HEK293 (cell line): Measurements from ENCODE around the gene ZNF574.

Experiments
- CTCF ChIA-PET: fragments of 350-600 bp; formaldehyde crosslinking; extraction: SDS; loops from one replicate; lab custom pipeline; 2021; ENCODE audit warnings: antibody characterized with exemption; lab: Yijun Ruan, JAX
- POLR2A ChIA-PET: fragments of 300-600 bp; formaldehyde crosslinking; extraction: SDS; loops from one replicate; lab custom pipeline; 2020; ENCODE audit warnings: antibody characterized with exemption, inconsistent platforms; lab: Yijun Ruan, JAX
- H3K27ac ChIP-seq: fragments of 200-500 bp; sonication (Bioruptor generic); 2 replicates; pipeline ENCODE4 v1.5.1; 2014; ENCODE audit warnings: low read depth, low read length, control low read depth, inconsistent platforms; ENCODE audit errors: extremely low read depth
- H3K36me3 ChIP-seq, 2 experiments: fragments of 200-500 bp in 1 of 2; sonication (Bioruptor generic) in 1 of 2; 1 replicate in 1 of 2; 2 replicates in 1 of 2; pipeline ENCODE4 v1.5.1; 2014 to 2017; ENCODE audit warnings: inconsistent platforms in 2 of 2, low read length in 2 of 2; ENCODE audit not compliant: control insufficient read depth in 2 of 2, insufficient read depth in 1 of 2
- H3K4me1 ChIP-seq: fragments of 200-500 bp; sonication (Bioruptor generic); 2 replicates; pipeline ENCODE4 v1.5.1; 2014; ENCODE audit warnings: mild to moderate bottlenecking, low read length, inconsistent platforms; ENCODE audit not compliant: control insufficient read depth, insufficient read depth
- H3K4me3 ChIP-seq: 2 replicates; pipeline ENCODE4 v1.5.1; 2011; ENCODE audit warnings: low read depth, mild to moderate bottlenecking, control low read depth, low read length, moderate library complexity
- H3K9me3 ChIP-seq: fragments of 200-500 bp; sonication (Bioruptor generic); 2 replicates; pipeline ENCODE4 v1.5.1; 2014; ENCODE audit warnings: low read depth, low read length, inconsistent platforms; ENCODE audit not compliant: control insufficient read depth, insufficient read depth
- HOXA7 ChIP-seq: sonication (generic); formaldehyde crosslinking; IDR thresholded peaks from 2 replicates; pipeline ENCODE4 v1.8.1; 2022; ENCODE audit warnings: missing genetic modification reagents, borderline replicate concordance
- HOXD13 ChIP-seq: sonication (generic); formaldehyde crosslinking; IDR thresholded peaks from 2 replicates; pipeline ENCODE4 v1.8.0; 2022; ENCODE audit warnings: missing genetic modification reagents, borderline replicate concordance
- KLF8 ChIP-seq: fragments of 450-650 bp; formaldehyde crosslinking; IDR thresholded peaks from 2 replicates; pipeline ENCODE4 v1.5.1; 2016; ENCODE audit warnings: missing biosample characterization, missing genetic modification characterization
- OSR2 ChIP-seq: fragments of 450-650 bp; formaldehyde crosslinking; IDR thresholded peaks from 2 replicates; pipeline ENCODE4 v1.5.1; 2016; ENCODE audit warnings: missing biosample characterization, missing genetic modification characterization
- ZBTB17 ChIP-seq: fragments of 450-650 bp; formaldehyde crosslinking; IDR thresholded peaks from 2 replicates; pipeline ENCODE4 v1.5.1; 2016; ENCODE audit warnings: missing biosample characterization, missing genetic modification characterization
- ZFP41 ChIP-seq: fragments of 450-650 bp; formaldehyde crosslinking; IDR thresholded peaks from 2 replicates; pipeline ENCODE4 v1.5.1; 2016; ENCODE audit warnings: missing biosample characterization, missing genetic modification characterization, borderline replicate concordance
- ZNF10 ChIP-seq: fragments of 450-650 bp; formaldehyde crosslinking; IDR thresholded peaks from 2 replicates; pipeline ENCODE4 v1.5.1; 2017; ENCODE audit warnings: missing biosample characterization, missing genetic modification characterization
- ZNF155 ChIP-seq: fragments of 450-650 bp; formaldehyde crosslinking; IDR thresholded peaks from 2 replicates; pipeline ENCODE4 v1.5.1; 2016; ENCODE audit warnings: missing biosample characterization, missing genetic modification characterization
- ZNF169 ChIP-seq: fragments of 450-650 bp; formaldehyde crosslinking; IDR thresholded peaks from 2 replicates; pipeline ENCODE4 v1.5.1; 2016; ENCODE audit warnings: missing biosample characterization, missing genetic modification characterization
- ZNF239 ChIP-seq: fragments of 450-650 bp; formaldehyde crosslinking; IDR thresholded peaks from 2 replicates; pipeline ENCODE4 v1.5.1; 2016; ENCODE audit warnings: missing biosample characterization, missing genetic modification characterization
- ZNF48 ChIP-seq: fragments of 450-650 bp; formaldehyde crosslinking; IDR thresholded peaks from 2 replicates; pipeline ENCODE4 v1.5.1; 2016; ENCODE audit warnings: missing biosample characterization, missing genetic modification characterization
- ZNF514 ChIP-seq: fragments of 450-650 bp; formaldehyde crosslinking; IDR thresholded peaks from 2 replicates; pipeline ENCODE4 v1.5.1; 2016; ENCODE audit warnings: missing biosample characterization, missing genetic modification characterization
- ZNF544 ChIP-seq: fragments of 450-650 bp; formaldehyde crosslinking; IDR thresholded peaks from 2 replicates; pipeline ENCODE4 v1.5.0; 2017; ENCODE audit warnings: missing biosample characterization, missing genetic modification characterization
- ZNF585B ChIP-seq: fragments of 450-650 bp; formaldehyde crosslinking; IDR thresholded peaks from 2 replicates; pipeline ENCODE4 v1.5.1; 2016; ENCODE audit warnings: missing biosample characterization, missing genetic modification characterization
- ZNF624 ChIP-seq: fragments of 450-650 bp; formaldehyde crosslinking; IDR thresholded peaks from 2 replicates; pipeline ENCODE4 v1.5.1; 2017; ENCODE audit warnings: missing biosample characterization, missing genetic modification characterization
- ZNF707 ChIP-seq: fragments of 450-650 bp; formaldehyde crosslinking; IDR thresholded peaks from 2 replicates; pipeline ENCODE4 v1.5.1; 2016; ENCODE audit warnings: missing biosample characterization, missing genetic modification characterization
- ZXDB ChIP-seq: fragments of 450-650 bp; formaldehyde crosslinking; IDR thresholded peaks from 2 replicates; pipeline ENCODE4 v1.5.1; 2016; ENCODE audit warnings: missing biosample characterization, missing genetic modification characterization
- TF ChIP-seq, protein P1 (sequence below): fragments of 450-650 bp; formaldehyde crosslinking; IDR thresholded peaks from 2 replicates; pipeline ENCODE4 v1.5.1; 2016; ENCODE audit warnings: missing biosample characterization, missing genetic modification characterization, low read depth
- TF ChIP-seq, protein P2 (sequence below): fragments of 450-650 bp; formaldehyde crosslinking; IDR thresholded peaks from 2 replicates; pipeline ENCODE4 v1.5.1; 2016; ENCODE audit warnings: missing biosample characterization, missing genetic modification characterization
- TF ChIP-seq, protein P3 (sequence below): fragments of 450-650 bp; IDR thresholded peaks from 2 replicates; pipeline ENCODE4 v1.5.1; 2018; ENCODE audit warnings: missing biosample characterization, missing genetic modification characterization
- TF ChIP-seq, protein P4 (sequence below): fragments of 450-650 bp; formaldehyde crosslinking; IDR thresholded peaks from 2 replicates; pipeline ENCODE4 v1.5.1; 2016; ENCODE audit warnings: missing biosample characterization, missing genetic modification characterization, borderline replicate concordance

The ZNF574 gene

DNA sequence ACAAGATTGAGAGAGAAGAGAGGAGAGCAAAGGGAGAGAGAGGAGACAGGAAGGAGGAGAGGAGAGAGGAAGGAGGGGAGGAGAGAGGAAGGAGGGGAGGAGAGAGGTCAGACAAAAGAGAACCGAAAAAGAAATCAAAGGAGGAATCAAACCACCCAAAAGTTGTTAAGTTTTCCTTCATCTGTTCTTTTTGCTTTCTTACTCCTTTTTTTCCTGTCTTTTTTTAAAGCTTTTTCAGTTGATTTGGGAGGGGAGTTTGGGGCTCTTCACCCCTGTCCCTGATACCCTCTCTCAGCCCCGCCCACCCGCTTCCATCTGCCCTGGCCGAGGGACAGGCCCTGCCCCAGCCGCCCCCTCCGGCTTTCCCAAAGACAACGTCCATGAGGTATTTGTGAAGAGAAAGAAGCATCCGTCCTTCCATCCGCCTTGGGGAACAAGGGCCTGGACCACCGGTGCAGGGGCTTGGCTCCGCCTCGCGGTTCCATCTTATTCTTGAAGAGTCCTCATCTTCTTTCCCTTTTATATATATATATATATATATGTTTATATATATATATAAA, 13.3 kb downstream of the ZNF574 start (continued):
- TF ChIP-seq, protein P1, sequence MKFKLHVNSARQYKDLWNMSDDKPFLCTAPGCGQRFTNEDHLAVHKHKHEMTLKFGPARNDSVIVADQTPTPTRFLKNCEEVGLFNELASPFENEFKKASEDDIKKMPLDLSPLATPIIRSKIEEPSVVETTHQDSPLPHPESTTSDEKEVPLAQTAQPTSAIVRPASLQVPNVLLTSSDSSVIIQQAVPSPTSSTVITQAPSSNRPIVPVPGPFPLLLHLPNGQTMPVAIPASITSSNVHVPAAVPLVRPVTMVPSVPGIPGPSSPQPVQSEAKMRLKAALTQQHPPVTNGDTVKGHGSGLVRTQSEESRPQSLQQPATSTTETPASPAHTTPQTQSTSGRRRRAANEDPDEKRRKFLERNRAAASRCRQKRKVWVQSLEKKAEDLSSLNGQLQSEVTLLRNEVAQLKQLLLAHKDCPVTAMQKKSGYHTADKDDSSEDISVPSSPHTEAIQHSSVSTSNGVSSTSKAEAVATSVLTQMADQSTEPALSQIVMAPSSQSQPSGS: no peak

DNA sequence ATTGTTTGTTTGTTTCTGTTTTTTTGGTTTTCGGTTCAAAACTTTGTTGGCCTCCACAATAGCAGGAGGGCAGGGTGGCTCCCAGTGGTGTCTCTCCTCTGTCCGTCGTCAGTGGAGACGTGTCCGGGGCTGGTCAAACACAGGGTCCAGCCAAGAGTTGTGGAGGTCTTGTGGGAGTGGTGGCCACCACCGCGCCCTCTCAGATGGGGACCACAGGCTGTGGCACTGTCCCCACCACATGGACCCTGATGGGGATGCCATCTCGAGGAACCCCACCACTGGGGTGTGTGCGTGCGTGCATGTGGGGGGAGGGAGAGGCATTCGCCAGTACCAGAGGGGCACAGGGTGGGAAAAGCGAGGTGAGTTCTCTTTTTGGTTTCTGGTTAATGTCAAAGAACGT, 13.8 kb downstream of the ZNF574 start:
- no peak overlapping the region for H3K4me3 ChIP-seq
- H3K4me1 ChIP-seq: no peaks in the 10 kb centered on the region
- ChIA-PET CTCF (interaction anchor here (0.6 to 3.3 kb wide), 2 partner anchors 19 to 140 kb away, joined by 4 to 19 read pairs; no protein-coding TSS in a partner anchor), POLR2A (no interaction called here)
- no peaks in the 10 kb centered on the region; a peak in 1 of 3 replicates for H3K36me3 ChIP-seq
- TF ChIP-seq ZNF169: no peak
- no peak for TF ChIP-seq ZNF48 (tag by site-specific recombination)
- TF ChIP-seq ZNF10: no peak
- no peak for TF ChIP-seq ZXDB (tag by site-specific recombination)
- TF ChIP-seq, protein P2, sequence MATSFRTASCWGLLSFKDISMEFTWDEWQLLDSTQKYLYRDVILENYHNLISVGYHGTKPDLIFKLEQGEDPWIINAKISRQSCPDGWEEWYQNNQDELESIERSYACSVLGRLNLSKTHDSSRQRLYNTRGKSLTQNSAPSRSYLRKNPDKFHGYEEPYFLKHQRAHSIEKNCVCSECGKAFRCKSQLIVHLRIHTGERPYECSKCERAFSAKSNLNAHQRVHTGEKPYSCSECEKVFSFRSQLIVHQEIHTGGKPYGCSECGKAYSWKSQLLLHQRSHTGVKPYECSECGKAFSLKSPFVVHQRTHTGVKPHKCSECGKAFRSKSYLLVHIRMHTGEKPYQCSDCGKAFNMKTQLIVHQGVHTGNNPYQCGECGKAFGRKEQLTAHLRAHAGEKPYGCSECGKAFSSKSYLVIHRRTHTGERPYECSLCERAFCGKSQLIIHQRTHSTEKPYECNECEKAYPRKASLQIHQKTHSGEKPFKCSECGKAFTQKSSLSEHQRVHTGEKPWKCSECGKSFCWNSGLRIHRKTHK: no peak
- TF ChIP-seq ZFP41 (tag by site-specific recombination): no peak
- TF ChIP-seq, protein P3, sequence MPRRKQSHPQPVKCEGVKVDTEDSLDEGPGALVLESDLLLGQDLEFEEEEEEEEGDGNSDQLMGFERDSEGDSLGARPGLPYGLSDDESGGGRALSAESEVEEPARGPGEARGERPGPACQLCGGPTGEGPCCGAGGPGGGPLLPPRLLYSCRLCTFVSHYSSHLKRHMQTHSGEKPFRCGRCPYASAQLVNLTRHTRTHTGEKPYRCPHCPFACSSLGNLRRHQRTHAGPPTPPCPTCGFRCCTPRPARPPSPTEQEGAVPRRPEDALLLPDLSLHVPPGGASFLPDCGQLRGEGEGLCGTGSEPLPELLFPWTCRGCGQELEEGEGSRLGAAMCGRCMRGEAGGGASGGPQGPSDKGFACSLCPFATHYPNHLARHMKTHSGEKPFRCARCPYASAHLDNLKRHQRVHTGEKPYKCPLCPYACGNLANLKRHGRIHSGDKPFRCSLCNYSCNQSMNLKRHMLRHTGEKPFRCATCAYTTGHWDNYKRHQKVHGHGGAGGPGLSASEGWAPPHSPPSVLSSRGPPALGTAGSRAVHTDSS: no peak
- no peak overlapping the region for H3K27ac ChIP-seq
- H3K9me3 ChIP-seq: no peaks in the 10 kb centered on the region

DNA sequence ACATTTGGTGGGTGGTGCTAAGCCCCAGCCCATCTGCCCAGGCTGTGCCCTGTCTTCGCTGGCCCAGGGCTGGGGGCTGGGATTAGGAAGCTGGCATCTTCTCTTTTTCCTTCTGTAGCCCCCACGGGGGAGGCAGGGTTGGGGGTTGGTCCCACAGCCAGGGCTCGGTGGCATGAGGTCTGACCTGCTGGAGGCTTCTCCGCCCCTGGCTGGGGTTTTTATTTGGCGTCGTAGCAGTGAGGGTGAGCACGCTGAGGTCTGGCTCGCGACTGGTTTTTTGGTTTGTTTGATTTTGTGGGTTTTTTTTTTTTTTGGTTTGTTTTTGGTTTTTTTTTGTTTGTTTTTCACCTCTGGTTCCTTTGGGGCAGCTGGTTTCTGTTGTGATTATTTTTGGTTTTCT, 14.7 kb downstream of the ZNF574 start:
- POLR2A ChIA-PET: interaction anchor here (0.7 kb wide), 1 partner anchor 205 kb away, joined by 3 read pairs; no protein-coding TSS in a partner anchor
- CTCF ChIA-PET: interaction anchor here (0.6 to 3.3 kb wide), 3 partner anchors 18 to 1086 kb away, joined by 3 to 19 read pairs (median 4); no protein-coding TSS in a partner anchor
- no peaks in the 10 kb centered on the region for H3K4me1 ChIP-seq
- TF ChIP-seq ZNF624 (tag by site-specific recombination) (no peak), KLF8 (tag by site-specific recombination) (no peak), ZNF544 (tag by site-specific recombination) (no peak), ZNF707 (tag by site-specific recombination) (no peak), ZNF155 (tag by site-specific recombination) (no peak), ZBTB17 (no peak), HOXD13 (CRISPR knock-in tag) (no peak), ZNF514 (tag by site-specific recombination) (no peak), HOXA7 (CRISPR knock-in tag) (no peak), ZNF585B (no peak), OSR2 (tag by site-specific recombination) (no peak), ZNF239 (tag by site-specific recombination) (no peak)
- TF ChIP-seq, protein P4, sequence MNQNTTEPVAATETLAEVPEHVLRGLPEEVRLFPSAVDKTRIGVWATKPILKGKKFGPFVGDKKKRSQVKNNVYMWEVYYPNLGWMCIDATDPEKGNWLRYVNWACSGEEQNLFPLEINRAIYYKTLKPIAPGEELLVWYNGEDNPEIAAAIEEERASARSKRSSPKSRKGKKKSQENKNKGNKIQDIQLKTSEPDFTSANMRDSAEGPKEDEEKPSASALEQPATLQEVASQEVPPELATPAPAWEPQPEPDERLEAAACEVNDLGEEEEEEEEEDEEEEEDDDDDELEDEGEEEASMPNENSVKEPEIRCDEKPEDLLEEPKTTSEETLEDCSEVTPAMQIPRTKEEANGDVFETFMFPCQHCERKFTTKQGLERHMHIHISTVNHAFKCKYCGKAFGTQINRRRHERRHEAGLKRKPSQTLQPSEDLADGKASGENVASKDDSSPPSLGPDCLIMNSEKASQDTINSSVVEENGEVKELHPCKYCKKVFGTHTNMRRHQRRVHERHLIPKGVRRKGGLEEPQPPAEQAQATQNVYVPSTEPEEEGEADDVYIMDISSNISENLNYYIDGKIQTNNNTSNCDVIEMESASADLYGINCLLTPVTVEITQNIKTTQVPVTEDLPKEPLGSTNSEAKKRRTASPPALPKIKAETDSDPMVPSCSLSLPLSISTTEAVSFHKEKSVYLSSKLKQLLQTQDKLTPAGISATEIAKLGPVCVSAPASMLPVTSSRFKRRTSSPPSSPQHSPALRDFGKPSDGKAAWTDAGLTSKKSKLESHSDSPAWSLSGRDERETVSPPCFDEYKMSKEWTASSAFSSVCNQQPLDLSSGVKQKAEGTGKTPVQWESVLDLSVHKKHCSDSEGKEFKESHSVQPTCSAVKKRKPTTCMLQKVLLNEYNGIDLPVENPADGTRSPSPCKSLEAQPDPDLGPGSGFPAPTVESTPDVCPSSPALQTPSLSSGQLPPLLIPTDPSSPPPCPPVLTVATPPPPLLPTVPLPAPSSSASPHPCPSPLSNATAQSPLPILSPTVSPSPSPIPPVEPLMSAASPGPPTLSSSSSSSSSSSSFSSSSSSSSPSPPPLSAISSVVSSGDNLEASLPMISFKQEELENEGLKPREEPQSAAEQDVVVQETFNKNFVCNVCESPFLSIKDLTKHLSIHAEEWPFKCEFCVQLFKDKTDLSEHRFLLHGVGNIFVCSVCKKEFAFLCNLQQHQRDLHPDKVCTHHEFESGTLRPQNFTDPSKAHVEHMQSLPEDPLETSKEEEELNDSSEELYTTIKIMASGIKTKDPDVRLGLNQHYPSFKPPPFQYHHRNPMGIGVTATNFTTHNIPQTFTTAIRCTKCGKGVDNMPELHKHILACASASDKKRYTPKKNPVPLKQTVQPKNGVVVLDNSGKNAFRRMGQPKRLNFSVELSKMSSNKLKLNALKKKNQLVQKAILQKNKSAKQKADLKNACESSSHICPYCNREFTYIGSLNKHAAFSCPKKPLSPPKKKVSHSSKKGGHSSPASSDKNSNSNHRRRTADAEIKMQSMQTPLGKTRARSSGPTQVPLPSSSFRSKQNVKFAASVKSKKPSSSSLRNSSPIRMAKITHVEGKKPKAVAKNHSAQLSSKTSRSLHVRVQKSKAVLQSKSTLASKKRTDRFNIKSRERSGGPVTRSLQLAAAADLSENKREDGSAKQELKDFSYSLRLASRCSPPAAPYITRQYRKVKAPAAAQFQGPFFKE (tag by site-specific recombination): no peak
- TF ChIP-seq, all 188 proteins: peak for 0
- Histone ChIP-seq H3K9me3 (no peaks in the 10 kb centered on the region), H3K27ac (no peak overlapping the region), H3K4me3 (no peak overlapping the region), H3K36me3 (no peaks in the 10 kb centered on the region)
